Inflammatory macrophage treated with lipopolysaccharide for 1 hour (primary cell): ENCODE results near the gene SMYD2.

ENCODE experiments used
- DNase-seq, 2 donors: peaks; one replicate each; pipeline ENCODE4 v3.0.0-alpha.2; 2020 to 2022

SMYD2 gene

DNA sequence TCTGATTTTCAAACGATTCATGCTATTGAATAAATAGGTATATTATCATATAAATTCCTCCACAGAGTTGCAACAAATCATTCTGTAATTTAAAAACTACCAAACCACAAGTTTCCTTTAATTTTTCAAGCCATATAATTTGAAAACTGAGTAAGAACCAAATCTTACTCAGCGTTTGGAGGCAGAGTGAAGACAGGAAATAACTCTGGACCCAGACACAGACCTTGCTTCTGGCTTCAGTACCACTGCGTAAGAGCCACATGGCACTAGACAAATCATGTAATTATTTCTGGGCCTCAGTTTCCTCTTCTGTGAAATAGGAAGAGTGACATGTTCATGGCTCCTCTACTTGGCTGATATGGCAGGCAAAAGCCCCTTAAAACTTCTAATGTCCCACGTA, 82.4 kb downstream of the SMYD2 start:
- no peak for DNase-seq

- DNase-seq = no peak
Observed at GRCh38 chr1:214364386-214364785, 83.4 kb downstream of the SMYD2 start.

- DNase-seq = no peak
Observed at GRCh38 chr1:214364786-214365295, 83.9 kb downstream of the SMYD2 start.

DNA sequence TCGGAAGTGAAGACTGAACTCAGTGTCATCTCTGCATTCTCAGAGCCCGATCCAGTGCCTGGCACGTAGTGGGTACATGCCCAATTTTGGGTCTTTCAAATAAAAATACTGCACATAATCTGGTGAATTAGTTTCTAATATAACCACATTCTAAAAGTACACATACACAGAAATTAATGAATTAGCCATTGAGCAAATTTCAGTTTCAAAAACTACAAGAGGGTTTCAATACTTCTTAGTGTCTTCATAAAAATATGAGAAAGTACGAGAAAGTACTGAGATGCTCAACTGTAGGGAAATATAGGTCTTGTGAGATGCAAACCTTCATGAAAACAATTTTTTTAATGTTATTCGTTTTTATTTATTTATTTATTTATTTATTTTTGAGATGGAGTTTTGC, 86.9 kb downstream of the SMYD2 start:
- no peak for DNase-seq

GRCh38 chr1:214369364-214369763, 88.4 kb downstream of the SMYD2 start:
- no peak for DNase-seq

DNA sequence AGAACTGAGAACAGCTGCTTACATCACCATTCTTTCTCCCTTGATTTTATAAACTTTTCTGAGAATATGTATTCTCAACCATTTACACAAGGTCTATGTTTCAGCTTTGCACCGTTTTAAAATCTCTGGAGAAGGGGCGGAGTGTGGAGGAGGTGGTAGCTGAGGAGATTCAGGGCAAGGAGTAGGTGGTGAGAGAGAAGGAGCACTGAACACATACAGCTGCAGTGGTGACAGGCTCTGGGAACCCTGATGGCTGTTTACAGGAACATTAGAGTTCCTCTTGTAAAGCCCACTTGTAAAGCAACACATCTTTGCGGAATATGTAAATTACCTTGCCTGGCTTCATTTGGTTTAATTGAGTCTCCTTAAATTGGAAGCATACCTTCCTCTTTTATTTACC, 89.7 kb downstream of the SMYD2 start:
- no peak for DNase-seq

DNA sequence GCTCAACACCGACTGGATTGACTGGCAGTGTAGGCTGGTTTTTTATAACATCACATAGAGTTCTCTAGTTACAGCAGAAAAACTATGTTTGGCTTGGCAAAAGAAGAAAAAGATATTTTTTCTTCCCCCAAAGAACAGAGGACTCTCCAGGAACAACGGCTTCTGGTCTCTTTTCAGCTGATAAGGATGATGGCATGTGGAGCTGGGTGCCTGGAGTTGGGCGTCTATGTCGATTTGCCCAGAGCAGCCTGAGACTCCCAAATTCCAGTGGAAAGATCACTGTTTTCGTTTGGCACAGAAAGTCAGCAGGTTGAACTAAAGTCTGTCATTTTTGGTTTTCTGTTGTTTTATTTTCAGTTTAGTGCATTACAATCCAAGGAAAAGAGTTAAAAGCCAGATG, 91.1 kb downstream of the SMYD2 start:
- DNase-seq = no peak

- DNase-seq = no peak
Observed at GRCh38 chr1:214377485-214377884, 96.5 kb downstream of the SMYD2 start.

GRCh38 chr1:214377886-214378285, 96.9 kb downstream of the SMYD2 start:
- no peak for DNase-seq

GRCh38 chr1:214378492-214378891, 97.5 kb downstream of the SMYD2 start:
- DNase-seq = no peak

DNA sequence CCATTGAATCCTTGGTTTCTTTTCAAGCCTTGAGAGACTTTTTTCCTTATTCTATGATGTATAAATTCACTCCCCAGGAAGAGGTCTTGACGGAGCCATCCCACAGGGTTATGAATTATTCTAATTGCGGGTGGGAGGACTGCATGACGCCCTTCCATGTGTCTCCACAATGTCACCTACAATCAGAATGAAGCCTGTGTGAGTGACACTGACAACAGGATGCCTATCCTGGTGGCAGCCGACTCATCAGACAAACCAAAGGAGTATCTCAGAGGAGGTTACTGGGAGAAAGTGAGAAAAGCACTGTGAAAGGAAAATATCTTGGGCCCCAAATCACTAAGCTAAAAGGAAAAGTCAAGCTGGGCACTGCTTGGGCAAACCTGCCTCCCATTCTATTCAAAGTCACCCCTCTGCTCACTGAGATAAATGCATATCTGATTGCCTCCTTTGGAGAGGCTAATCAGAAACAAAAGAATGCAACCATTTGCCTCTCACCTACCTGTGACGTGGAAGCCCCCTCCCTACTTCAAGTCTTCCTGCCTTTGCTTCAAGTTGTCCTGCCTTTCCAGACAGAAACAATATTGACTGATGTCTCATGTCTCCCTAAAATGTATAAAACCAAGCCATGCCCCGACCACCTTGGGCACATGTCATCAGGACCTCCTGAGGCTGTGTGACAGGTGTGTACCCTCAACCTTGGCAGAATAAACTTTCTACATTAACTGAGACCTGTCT, 98.4 kb downstream of the SMYD2 start:
- no peak for DNase-seq

DNA sequence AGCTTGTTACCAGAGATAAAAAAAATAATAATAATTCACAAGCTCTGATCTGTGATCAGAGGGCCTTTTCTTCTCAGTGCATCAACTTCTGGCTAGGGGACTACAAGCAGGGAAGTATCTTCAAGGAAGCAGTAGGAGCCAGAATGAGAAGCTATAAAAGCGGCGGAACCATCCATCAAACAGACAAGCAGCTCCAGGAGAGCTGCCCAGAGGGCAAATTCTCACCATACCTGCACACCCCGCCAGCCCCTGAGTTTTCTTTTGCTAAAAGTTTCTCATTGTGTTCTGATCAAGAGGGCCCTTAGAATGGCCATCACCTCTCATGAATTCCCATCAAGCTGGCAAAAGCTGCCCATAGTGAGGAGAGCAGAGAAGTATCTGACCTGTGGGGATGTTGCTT, 99.4 kb downstream of the SMYD2 start:
- no peak for DNase-seq

DNA sequence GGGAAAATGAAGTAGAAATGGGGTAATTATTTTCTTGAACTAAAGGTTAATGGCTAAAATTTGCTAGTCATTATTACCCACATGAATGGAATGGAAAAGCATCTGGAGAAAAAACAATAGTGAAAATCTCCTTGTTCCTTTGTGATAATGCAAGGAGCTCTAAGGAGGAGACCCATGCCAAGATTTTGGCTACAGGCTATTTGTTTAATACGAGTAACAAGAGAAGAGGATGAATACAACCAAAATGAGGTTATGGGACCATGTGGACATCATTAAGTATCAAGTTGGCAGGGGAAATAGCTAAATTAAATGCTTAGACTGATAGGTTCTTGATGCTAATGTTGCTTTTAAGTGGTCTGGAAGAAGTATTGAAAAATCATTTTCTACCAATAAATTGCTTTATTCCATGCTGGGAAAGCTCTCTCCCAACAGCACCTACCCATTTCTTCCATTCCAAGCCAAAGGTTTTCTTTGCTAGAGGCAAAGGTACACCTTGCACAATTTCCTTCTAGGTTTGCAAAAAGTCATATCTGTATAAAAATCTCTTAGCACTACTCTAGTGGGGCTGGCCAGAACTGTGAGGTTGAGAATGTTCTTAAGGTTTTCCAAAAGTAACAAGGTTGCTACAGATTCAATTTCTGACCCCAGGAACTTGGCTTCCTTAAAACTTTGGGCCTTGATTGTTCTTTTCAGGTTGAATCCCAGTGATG, 100.2 kb downstream of the SMYD2 start:
- no peak for DNase-seq

DNA sequence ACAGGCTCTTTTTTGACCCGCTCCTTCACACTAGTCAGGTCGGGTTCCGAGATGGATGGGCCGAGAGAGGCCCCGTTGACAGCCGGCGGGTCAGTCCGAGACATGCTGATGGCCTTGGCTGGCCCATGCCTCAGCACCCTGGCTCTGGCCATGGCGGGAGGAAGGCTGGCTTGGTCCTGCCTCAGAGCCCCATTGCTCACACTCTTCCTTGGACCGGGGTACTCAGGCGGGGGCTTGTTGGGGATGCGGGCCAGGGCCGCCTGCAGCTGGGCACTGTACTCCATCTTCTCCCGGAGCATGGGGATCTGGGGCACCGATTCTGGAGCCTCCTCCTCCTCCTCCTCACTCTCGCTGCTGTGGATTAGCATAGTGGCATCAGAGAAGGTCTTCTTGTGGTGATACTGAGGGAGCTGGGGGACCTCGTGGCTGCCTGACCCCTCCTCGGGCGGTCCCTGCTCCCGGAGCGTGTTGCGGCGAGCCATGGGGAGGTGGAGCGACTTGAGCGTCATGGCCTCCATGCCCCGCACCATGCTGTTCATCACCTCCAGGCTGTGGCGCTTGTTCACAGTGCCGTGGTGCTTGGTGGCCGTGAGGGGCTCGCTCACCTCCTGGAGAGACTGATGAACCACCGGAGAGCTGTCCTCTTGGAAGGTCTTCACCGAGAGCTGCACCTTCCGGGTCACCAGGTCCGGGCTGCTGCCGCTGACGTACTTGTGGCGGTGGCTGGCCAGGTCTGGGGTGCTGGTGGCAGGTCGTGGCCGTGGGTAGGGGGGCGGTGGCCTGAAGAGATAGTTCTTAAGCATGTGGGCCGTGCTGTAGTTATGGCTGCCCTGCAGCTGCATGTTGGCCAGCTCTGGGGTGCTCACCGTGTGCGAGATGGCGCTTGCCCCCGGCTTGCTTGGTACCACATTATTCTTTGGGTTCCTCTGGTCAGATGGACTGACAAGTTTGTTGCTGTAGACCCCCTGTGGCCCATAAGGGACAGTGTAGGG, 102.7 kb downstream of the SMYD2 start:
- no peak for DNase-seq

- no peak for DNase-seq
Observed at GRCh38 chr1:214384373-214385079, 103.6 kb downstream of the SMYD2 start.

- no peak for DNase-seq
Observed at GRCh38 chr1:214385428-214385827, 104.5 kb downstream of the SMYD2 start.

GRCh38 chr1:214386333-214386732, 105.4 kb downstream of the SMYD2 start:
- DNase-seq = no peak
